ENCODE data around the gene TSPO2. TPM values are rescaled to one million over a fixed set of nuclear protein-coding genes. Genes with fewer than 3 reads are reported as not detected.
A peak's percentile ranks its signal among the peaks of the same experiment; 100 is the strongest.

The TSPO2 gene
- total RNA-seq, 2 experiments from 2014 or later, result not detected

- TSS peak; percentile 72 for BruUV-seq (replicated peaks)
- CTCF ChIA-PET (ENCODE audit: unreplicated experiment), result no interaction called here
- H3K4me3 ChIP-seq (ENCODE audit: low read depth, low read length, poor library complexity, severe bottlenecking), result peak overlapping the region; percentile 97
- H3K79me2 ChIP-seq (ENCODE audit: insufficient read depth, low read depth, low read length), result peaks cover 76% of the 10 kb centered on the region
- intact Hi-C loops (cut with micrococcal nuclease; ENCODE audit: unreplicated experiment), result loop anchor here (2.0 to 5.0 kb wide), 5 partner anchors 109 to 658 kb away; partner anchors contain the start of genes FOXP4 and TREML2
- no peak overlapping the region for H2AFZ ChIP-seq (ENCODE audit: low read length)
- TF ChIP-seq CTCF (conservative IDR thresholded peaks at IDR 0.05; ENCODE audit: low read length) (no peak), EZH2phosphoT487 (IDR thresholded peaks at IDR 0.05; ENCODE audit: borderline replicate concordance, low read depth, low read length) (no peak)
- H3K9me2 ChIP-seq (ENCODE audit: insufficient read depth, low read length), result no peaks in the 10 kb centered on the region
- peaks cover 24% of the 10 kb centered on the region; the same call in 1 of the 2 replicates for H4K20me1 ChIP-seq (ENCODE audit: insufficient read depth, low read length)
- no peaks in the 10 kb centered on the region for H3K9me3 ChIP-seq (ENCODE audit: low read length)
- H3K4me2 ChIP-seq (ENCODE audit: low read length), result peak overlapping the region; percentile 97
- POLR2A ChIA-PET, result interaction anchor here (1.0 to 1.3 kb wide), 2 partner anchors 13 to 123 kb away, joined by 3 read pairs; no protein-coding TSS in a partner anchor
- no peak for DNase-seq (ENCODE audit: low spot score)
- H3K4me1 ChIP-seq (ENCODE audit: insufficient read depth, low read length, poor library complexity, severe bottlenecking), result peaks cover 57% of the 10 kb centered on the region
- H3K27ac ChIP-seq (ENCODE audit: low read depth, low read length, poor library complexity, severe bottlenecking), result peak overlapping the region; percentile 92
- peaks cover 64% of the 10 kb centered on the region for H3K36me3 ChIP-seq (ENCODE audit: insufficient read depth, low read length)
Observed at GRCh38 chr6:41073968-41074691, 31.9 kb downstream of the TSPO2 start.

DNA sequence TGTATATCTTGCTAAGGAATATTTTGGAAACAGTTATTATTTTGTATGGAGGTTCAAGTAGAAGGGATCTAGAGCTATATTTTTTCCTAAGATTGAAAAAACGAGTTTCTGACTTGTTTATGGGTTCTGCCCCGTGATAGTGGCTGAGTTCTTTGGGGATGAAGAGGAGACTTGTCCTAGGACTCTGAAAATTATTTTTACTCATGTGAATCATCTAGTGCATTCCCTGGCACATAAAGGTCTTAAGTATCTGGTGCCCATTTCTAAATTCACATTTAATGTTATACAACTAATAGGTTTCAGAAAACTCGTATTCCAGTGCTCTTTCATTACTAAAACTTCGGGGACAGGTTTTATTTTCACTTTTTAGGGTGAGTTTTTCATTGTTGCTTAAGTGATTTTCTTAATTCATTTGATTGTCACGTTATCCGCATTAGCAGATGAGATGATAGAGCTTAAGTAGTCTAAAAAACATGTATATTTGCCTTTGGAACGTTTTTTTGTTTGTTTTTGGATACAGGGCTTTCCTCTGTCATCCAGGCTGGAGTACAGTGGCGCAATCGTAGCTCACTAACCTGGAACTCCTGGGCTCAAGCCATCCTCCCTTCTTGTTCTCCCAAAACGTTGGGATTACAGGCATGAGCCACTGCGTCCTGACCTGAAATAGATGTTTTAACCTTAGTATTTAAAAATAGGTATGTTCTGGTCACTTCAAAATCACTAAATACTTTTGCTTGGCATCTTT, 32.6 kb downstream of the TSPO2 start:
- Histone ChIP-seq H4K20me1 (ENCODE audit: insufficient read depth, low read length) (peaks cover 24% of the 10 kb centered on the region; the same call in 1 of the 2 replicates), H2AFZ (ENCODE audit: low read length) (no peak overlapping the region), H3K79me2 (ENCODE audit: insufficient read depth, low read depth, low read length) (peaks cover 84% of the 10 kb centered on the region), H3K36me3 (ENCODE audit: insufficient read depth, low read length) (peaks cover 64% of the 10 kb centered on the region), H3K9me3 (ENCODE audit: low read length) (no peaks in the 10 kb centered on the region), H3K27ac (ENCODE audit: low read depth, low read length, poor library complexity, severe bottlenecking) (peak overlapping the region; percentile 92), H3K4me3 (ENCODE audit: low read depth, low read length, poor library complexity, severe bottlenecking) (peak overlapping the region; percentile 97), H3K4me1 (ENCODE audit: insufficient read depth, low read length, poor library complexity, severe bottlenecking) (peaks cover 64% of the 10 kb centered on the region), H3K4me2 (ENCODE audit: low read length) (peak overlapping the region; percentile 97), H3K9me2 (ENCODE audit: insufficient read depth, low read length) (no peaks in the 10 kb centered on the region)
- DNase-seq (ENCODE audit: low spot score), result no peak
- CTCF ChIA-PET (ENCODE audit: unreplicated experiment), result no interaction called here
- BruUV-seq (replicated peaks), result no TSS peak
- POLR2A ChIA-PET, result interaction anchor here (1.0 to 1.3 kb wide), 6 partner anchors 13 to 226 kb away, joined by 3 to 4 read pairs (median 3); no protein-coding TSS in a partner anchor
- TF ChIP-seq CTCF (conservative IDR thresholded peaks at IDR 0.05; ENCODE audit: low read length), result no peak
- TF ChIP-seq EZH2phosphoT487 (IDR thresholded peaks at IDR 0.05; ENCODE audit: borderline replicate concordance, low read depth, low read length), result no peak
- intact Hi-C loops (cut with micrococcal nuclease; ENCODE audit: unreplicated experiment), result loop anchor here (5.0 kb wide), 3 partner anchors 242 to 657 kb away; partner anchors contain the start of gene FOXP4
